ENCODE data around the gene SRSF7.
"Not testable (repeated sequence)": the region's sequence is repeated elsewhere in the genome, so short reads cannot be mapped to it uniquely, and the experiment has no call there.

The SRSF7 gene

GRCh38 chr2:38751596-38752410 is 642 bp upstream of the SRSF7 start:
- DNase-seq = no peak

- no peak for DNase-seq
Measured at GRCh38 chr2:38750011-38750890, 910 bp downstream of the SRSF7 start.

DNA sequence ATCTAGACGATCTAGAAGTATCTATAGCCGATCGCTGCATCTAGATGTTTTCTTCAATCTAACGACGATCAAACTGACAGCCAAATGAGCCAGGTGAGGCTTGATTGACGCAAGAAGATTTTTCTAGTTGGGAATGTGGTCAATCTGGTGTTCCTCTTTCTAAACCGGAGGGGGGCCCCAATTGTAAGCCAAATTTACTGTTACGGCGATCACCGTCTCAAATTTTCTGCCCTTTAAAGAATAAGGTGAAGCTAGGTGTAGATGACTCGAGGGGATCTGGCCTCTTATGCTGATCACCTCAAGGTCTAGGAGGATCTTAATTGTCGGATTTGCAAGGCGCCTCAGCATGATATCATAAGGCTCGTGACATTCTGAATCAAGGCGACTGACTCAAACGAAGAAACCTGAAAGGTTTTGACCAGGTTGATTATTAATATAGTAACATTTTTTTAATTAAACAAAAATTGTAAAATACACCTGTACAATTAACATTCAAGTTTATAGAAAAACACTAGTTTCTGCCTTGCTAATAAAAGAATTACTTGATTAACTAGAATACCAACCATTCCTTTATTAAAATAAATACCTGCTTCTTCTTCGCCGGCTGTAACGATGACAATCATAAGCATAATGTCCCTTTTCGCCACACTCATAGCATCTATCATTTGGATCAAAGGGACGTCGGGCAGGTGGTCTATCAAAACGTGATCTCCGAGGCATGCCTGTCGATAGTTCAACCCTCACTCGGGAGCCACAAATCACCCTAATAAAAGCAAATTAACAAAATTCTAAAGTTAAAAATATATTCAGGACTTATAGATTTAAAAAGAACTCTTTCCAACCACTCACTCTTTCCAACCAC is 2.0 kb downstream of the SRSF7 start:
- no peak for DNase-seq

- no peak for DNase-seq
Measured at GRCh38 chr2:38748391-38748790, 2.8 kb downstream of the SRSF7 start.

- DNase-seq = no peak
Measured at GRCh38 chr2:38747819-38748218, 3.3 kb downstream of the SRSF7 start.

DNA sequence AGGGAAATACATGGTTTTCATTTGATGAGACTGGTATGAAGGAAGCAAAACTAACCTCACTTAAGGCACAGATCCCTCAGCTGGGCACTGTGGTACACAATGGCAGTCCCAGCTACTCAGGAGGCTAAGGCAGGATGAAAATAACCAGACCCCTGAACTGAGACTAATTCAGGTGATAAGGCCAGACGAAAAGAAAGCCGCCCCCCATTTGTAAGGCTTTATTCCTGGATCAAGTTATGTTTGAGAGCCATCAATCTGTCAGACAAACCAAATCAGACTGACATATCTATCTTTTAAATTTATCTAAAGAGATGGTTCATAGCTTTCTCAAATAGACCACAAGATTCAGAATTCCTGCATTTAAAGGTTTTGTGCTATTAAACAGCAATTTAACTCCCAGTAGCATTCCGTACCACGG is 4.1 kb downstream of the SRSF7 start:
- no peak for DNase-seq

- no peak for DNase-seq
Measured at GRCh38 chr2:38745267-38745666, 5.9 kb downstream of the SRSF7 start.

DNA sequence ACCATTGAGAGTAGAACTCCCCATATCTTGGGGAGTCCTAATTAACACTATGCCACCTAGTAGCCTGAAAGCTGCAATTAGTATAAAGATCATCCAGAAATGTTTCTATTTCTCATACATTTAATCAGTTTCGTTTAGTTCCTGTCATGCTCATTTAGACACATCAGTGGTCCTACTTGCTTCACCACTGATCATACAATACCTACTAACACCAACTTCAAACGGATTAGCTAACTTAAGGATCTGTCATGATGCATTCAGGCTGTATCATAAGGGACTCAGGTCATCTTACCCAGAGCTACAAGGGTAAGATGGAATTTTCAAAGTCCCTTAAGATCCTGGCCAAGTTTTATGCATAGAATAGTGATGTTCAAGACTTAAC is 6.8 kb downstream of the SRSF7 start:
- DNase-seq = no peak

DNA sequence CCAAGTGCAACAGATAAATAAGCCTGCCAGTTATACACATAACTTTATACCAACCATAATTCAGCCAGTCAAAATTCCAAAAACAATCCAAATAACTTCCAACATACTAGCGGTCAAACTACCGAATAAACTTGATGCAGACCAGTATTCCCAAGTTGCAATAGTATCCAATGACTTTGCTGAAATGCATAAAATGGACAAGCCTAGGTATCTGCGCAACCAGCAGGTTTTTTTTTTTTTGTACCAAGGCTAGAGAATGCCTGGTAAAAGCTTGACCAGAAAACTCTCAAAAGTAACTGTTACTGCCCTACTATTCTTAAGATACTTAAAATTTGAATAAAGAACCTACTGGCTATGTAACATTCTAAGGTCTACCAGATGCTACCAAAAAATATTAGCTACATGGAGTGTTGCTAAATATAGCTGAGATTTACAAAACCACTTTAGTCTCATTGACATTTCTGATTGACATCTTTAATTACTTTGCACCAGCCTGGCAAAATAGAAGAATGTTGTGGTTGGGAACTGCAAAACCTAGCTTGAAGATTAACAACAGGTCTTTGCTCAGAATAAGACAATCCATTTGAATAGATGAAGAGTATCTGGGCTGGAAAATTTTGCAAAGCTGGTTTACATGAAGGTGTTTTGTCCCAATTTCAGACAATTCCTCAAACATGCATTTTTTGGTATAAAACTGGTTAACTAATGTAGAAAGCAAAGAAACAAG is 7.3 kb downstream of the SRSF7 start:
- no peak for DNase-seq

GRCh38 chr2:38742797-38743559 is 8.2 kb downstream of the SRSF7 start:
- DNase-seq = no peak

DNA sequence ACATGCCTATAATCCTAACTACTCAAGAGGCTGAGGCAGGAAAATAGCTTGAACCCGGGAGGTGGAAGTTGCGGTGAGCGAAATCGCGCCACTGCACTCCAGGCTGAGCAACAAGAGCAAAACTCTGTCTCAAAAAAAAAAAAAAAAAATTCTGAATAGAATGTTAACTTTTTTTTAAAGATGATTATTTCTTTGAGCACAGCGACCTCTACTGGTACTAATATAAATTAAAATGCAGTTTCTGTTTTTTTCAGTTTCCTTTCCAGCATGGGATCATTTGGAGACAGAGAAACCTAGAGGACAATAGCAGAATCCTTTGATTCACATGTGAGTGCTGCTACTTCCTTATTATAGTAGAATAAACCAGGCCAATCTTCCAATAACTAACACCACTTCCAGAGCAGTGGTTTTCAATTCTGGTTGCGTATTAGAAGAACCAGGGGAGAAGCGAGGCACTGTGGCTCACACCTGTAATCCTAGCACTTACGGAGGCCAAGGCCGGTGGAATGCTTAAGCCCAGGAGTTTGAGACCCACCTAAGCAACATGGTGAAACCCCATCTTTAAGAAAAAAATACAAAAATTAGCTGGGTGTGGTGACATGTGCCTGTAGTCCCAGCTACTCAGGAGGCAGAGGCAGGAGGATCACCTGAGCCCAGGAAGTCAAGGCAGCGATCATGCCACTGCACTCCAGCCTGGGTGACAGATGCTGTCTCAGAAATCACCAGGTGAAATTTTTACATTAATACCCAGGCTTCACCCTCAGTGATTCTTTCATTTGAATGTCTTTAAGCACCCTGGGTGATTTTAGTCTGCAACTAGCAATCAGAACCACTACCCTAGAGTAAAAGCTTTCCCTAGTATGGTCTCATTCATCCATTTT is 10.1 kb downstream of the SRSF7 start:
- peak; percentile 57 for DNase-seq

DNA sequence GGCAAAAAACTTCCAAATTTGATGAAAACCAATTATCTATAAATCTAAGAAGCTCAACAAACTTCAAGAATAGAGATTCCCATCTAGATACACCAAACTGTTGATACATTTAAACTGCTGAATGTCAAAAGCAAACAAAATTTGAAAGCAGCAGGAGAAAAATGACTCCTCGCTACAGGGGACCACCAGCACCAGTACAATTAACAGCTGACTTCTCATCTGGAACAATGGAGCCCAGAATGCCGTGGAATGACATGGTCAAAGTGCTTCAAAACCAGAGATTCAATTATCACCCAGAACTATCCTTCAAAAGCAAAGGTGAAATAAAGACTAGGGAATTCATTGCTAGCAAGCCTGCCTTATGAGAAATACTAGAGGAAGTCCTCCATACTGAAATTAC is 11.6 kb downstream of the SRSF7 start:
- no peak for DNase-seq

GRCh38 chr2:38737925-38738324 is 13.2 kb downstream of the SRSF7 start:
- no peak for DNase-seq

GRCh38 chr2:38737000-38737698 is 14.0 kb downstream of the SRSF7 start:
- DNase-seq = not testable (repeated sequence)

- no peak for DNase-seq
Measured at GRCh38 chr2:38735999-38736320, 15.2 kb downstream of the SRSF7 start.

GRCh38 chr2:38734299-38735058 is 16.7 kb downstream of the SRSF7 start:
- no peak for DNase-seq

DNA sequence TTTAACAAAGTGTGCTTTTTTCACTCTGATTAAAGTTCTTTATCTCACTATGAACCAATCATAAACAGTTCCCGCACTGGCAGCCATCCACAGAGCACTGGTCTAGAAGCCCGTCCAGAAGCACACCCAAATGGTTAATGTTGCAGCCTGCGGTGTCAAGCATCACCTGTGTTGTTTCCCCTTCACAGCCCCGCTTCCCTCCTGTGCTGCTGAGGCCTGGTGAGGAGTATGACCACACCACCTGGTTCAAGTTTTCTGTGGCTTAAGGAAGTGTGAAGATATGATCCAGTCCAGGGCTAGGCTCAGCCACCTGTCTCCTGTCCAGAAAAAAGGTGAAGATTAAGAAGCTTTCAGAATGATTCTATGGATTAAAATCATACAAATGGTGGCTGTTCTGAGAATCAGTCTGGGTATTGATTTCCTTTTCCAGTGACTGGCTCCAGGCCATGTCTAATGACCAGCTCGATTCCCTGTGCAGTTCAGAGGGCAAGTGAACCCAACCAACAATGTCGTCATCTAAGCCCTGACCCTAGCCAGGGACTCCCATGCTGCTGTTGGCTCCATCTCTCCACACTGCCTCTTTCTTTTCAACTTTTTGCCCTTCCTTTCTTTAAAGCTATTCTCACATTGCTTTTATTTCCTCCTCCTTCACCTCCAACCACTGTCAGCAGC is 17.7 kb downstream of the SRSF7 start:
- DNase-seq = no peak

- no peak for DNase-seq
Measured at GRCh38 chr2:38731684-38732221, 19.4 kb downstream of the SRSF7 start.

All from EL (cell line).